CD4-positive, alpha-beta T cell treated with Interleukin-15 for 4 hours (primary cell): ENCODE measurements around the gene ELAVL1.
A peak's percentile ranks its signal among the peaks of the same experiment; 100 is the strongest.

ENCODE experiments used
- DNase-seq: peaks from one replicate; pipeline ENCODE4 v3.0.0-alpha.2; 2020; ENCODE audit warnings: low spot score

ELAVL1 gene

DNA sequence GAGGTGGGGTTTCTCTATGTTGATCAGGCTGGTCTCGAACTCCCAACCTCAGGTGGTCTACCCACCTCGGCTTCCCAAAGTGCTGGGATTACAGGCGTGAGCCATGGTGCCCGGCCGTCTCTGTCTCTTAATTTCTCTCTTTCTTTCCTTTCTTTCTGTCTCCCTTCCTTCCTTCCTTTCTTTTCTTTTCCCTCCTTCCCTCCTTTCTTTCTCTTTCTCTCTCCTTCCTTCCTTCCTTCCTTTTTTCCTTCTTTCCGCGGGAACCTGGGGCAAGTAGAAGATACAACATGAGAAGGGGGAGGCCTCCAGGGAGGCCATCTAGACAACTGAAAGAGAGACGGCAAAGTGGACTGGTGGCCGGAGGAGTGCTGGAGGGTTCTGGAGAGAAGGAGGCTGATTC, 15.2 kb upstream of the ELAVL1 start:
- DNase-seq: no peak

GRCh38 chr19:8017808-8018207, 12.4 kb upstream of the ELAVL1 start:
- peak; percentile 23 for DNase-seq

- DNase-seq: no peak
These were observed 523 bp downstream of the ELAVL1 start for GRCh38 chr19:8004723-8005513.

DNA sequence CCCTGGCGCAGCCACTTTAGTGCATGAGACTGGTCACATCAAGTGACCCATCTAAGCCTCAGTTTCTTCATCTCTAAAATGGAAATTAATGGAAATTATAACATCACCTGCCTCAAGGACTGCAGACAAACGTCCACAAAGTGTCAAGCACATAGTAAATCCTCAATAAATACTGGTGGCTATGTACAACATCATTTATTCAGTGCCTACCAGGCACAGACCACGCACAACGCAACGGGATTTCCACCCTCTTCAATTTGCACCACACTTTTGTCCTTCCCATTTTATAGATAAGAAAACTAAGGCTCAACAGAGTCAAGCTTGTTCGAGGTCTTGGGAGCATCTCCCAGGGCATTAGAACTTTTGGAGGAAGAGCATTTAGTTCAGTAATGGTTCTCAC, 1.4 kb downstream of the ELAVL1 start:
- no peak for DNase-seq

DNA sequence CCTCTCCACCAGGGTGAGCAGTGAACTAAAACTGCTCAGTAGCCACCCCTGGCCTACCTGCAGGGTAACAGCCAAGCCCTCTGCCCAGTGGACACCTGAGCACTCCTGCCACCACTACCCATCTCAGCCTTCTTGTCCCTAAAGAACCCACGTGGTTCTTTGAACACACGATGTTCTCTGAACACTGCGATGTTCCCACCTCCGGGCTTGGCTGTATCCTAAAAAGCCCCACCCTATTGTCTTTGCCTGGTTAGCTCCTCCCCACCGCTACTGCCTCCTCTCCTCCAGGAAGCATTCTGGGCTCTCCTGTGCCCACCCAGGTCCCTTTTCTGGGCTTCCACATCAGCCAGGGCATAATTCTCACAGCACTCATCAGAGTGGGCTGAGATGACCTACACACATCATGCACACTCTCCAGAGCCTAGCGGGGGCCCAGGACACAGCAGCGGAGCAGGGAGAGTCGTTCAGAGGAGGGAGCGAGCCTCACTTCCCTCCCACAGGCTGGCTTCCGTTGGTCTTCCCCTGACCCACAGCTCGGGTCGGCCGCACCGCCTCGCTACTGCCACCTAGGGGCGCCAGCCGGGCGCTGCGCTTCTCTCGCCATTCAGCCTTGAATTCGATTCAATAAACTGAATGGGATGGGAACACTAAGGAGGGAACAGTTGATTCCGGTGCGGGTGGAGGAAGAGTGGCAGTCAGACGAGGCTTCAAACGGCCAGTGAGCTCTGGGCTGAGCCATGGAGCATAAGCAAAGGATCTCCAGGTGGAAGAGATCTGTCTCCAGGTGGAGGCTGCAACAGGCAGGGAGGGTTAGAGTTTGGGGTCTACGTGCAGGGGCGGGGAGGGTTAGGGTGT, 3.2 kb downstream of the ELAVL1 start:
- DNase-seq: peak; percentile 71

DNA sequence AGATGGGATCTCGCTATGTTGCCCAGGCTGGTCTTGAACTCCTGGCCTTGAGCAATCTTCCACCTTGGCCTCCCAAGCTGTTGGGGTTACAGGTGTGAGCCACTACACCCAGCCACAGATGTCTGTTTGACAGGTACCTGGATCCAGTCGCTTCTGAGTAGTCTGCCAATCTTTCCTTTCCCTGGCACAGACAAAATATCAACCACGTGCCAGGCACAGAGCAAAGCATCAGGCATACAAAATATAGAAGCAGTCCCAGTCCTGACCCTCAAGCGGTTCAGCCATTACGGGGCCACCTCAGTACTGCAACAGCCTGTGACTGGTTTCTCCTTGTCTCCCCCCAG, 3.8 kb downstream of the ELAVL1 start:
- DNase-seq: no peak

GRCh38 chr19:8000298-8001038, 5.0 kb downstream of the ELAVL1 start:
- DNase-seq: no peak

DNA sequence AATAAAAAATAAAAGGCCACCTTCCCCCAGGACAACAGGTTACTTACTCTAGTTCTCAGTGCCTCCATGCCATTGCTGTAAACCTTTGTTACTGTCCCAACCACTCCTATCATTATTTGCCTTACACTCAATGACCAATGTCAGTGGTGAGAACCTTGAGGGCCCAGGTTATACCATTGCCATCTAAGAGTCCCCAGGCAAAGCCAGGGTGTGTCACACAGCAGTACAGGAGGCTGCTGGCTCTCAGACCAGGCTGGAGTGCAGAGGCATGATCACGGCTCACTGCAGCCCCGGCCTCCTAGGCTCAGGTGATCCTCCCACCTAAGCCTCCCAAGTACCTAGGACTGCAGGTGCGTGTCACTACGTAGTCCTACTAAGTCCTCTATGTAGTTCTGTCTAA, 6.1 kb downstream of the ELAVL1 start:
- DNase-seq: no peak

DNA sequence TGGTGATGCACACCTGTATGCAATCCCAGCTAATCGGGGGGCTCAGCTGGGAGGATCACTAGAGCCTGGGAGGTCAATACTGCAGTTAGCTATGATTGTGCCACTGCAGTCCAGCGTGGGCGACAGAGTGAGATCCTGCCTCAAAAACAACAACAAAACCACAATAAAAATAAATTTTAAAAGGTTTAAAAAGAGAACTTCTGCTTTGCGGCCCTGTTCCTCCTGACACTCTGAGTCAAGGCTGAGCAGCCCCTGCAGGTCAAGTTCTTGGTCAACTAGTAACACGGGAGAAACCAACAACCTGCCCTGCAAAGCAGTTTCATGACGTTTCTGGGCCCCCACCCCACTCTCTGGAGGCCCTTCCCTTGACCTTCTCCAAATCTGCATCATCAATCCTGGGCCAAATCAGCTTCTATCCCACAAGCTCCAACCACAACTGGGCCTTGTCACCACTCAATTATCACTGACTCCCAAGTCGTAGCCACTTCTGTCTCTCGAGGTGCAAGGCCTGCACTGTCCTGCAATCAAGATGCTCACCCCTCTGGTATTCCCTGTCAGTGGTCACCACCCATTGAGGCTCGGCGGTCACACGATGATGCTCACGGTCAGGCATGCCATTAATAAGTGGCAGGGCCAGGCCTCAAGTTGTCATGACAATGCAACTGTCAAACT, 7.5 kb downstream of the ELAVL1 start:
- no peak for DNase-seq

GRCh38 chr19:7996883-7997282, 8.6 kb downstream of the ELAVL1 start:
- DNase-seq: no peak

DNA sequence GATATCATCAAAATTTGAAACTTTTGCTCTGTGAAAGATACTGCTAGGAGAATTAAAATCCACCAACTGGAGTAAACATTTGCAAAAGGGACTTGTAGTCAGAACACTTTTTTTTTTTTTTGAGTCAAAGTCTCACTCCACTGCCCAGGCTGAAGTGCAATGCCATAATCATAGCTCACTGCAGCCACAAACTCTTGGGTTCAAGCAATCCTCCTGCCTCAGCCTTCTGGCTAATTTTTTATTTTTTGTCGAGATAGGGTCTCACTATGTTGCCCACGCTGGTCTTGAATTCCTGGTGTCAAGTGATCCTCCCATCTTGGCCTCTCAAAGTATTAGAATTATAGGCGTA, 9.7 kb downstream of the ELAVL1 start:
- no peak for DNase-seq

DNA sequence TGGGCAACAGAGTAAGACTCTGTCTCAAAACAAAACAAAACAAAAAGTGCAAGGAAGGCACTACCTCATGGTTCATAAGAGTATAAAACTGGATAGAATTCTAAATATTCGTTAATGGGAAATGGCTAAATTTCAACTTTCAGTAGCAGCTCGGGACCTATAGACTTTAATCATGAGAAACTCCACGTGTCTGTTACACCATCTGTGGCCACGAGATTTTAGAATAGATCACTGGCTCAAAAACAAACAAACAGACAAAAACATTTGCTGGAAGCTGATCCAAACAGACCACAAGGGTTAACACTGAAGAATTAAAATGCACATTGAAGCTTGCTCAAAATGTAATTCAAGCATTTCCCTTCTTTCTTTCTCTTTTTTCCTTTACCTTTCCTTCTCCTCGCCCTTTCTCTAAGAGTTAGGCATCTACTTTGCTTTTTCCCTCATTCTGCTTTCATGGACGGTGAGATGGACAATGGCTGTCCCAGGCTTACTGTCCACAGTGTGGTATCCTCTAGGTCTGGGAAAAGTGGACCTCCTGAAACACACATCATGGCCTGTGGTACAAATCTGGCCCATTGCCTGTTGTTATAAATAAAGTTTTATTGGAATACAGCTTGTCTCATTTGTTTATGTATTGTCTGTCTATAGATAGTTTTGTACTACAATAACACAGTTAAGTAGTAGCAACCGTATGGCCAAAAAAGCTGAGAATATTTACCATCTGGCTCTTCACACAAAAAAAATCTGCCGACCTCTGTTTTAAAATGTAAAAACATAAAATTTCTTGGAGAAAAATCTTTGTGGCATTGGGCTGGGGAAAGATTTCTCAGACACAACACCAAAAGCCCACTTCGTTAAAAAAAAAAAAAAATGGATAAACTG, 10.3 kb downstream of the ELAVL1 start:
- no peak for DNase-seq

DNA sequence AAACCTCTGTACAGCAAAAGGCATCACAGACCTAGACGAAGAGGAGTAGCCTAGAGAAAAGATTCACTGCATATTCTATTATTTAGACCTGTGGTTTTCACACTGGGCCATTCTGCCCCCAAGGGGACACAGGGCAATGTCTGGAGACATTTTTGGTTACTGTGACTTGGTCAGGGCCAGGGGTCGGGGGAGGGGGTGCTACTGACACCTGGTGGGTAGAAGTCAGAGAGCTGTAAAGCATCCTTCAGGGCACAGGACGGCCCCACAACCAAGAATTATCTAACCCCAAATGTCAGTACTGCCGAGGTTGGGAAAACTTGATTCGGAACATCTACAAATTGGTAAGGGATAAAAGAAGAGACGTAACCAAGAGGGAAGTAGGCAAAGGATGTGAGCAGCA, 11.3 kb downstream of the ELAVL1 start:
- no peak for DNase-seq

DNA sequence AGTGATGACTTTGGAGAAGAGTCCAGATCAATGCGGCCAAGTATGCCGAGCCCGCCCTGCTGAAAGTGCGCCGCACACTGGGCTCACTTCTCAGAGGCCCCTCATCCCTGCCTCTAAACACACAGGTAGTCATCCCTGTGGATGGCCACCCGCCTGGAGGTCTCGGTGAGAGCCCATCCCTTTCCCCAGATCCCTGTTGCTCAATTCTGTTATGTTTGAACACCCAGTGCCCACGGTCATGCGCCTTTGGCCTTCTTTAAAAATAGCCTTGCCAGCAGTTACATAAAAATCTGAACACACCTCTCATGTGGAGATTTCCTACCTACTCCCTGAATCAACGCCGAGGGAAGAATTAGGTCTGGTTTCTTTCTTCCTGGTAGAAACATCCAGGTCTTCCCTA, 11.9 kb downstream of the ELAVL1 start:
- DNase-seq: no peak

DNA sequence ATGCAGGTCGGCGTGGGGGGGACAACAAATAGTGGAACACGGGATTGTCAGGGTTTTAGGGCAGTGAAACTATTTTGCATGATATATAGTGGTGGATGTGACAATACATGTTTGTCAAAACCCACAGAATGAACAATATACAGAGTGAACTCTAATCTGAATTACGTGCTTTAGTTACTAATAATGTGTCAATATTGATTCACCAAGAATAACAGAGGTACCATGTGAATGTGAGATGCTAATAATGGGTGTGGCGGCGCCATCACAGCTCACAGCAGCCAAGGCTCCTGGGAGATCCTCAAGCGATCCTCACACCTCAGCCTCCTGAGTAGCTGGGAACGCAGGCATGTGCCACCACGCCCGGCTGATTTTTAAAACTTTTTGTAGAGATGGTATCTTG, 12.9 kb downstream of the ELAVL1 start:
- no peak for DNase-seq

DNA sequence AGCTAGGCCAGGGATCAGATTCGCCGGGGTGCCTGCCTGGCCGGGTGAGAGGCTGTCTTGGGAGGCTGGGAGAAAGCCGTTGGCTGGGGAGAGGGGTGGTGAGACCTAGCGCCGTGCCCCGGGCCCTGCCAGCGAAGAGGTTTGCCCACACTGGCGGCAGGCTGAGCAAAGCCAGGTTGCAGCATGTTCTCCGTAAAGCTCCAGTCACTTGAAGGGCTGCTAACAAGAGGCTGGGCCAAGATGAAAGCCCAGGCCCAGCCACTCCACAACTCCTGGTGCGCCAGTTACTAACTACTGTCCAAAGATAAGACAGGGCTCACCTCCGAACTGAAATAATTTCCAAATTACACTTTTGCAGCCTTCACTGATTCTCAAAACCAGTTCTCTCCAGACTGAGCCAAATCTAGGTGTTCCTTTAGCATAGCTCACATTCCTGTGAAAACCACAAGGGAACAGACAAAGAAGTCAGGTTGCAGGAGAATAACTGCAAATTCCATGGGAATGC, 16.3 kb downstream of the ELAVL1 start:
- no peak for DNase-seq

DNA sequence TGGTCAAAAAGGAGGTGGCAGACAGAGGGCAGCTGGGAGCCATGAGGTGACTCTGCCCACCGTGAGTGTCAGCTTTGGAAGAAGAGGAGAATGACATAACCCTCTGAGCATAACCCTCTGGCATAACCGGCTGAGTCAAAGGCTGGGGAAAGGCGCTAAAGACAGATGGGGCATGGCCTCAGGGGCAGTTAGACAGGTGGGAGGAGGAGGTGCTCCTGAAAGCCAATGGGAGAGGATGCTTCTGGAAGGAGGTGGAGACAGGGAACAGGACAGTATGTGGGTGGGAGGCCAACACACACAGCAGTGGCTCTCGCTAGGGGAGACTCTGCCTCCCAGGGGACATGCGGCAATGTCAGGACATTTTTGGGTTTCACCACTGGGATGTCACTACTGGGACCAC, 17.1 kb downstream of the ELAVL1 start:
- DNase-seq: no peak

- DNase-seq: no peak
These were observed 18.2 kb downstream of the ELAVL1 start for GRCh38 chr19:7987114-7987768.

DNA sequence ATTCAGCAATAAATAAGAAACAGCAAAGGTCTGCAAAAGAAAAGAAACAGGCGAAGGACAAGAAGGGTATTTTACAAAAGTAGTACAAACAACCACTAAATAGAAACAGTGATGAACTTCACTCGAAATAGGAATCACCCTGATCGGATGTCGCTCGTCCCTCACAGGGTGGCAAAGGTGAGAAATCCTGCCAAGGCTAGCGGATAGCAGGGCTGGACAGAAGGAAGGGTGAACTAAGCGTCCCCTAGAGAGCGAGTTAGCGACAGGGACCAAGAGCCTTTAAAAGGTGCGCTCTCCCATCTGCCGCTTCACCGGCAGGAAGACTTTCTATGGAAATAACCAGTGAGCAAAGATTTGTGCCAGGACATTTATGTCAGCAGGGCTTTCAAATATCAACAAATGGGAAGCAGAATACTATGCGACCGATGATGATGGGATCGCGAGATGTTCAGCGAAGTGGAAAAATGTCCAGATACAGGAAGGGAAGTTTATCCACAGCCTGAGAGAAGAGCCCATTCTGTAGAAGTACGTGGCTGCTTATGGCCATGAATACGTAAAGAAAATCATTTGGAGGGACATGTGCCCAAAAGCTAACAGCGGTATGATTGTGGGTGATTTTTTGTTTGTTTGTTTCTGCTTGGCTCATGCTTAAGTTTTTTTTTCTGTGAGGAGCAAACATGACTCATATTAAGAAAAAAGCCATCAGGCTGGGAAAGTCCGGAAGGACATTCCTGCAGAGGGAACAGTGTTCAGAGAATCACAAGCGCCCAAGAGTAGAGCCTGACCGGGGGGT, 18.9 kb downstream of the ELAVL1 start:
- no peak for DNase-seq

GRCh38 chr19:7985481-7985911, 19.9 kb downstream of the ELAVL1 start:
- no peak for DNase-seq
